ENCODE measurements around the gene ZNF639.
"Not testable (repeated sequence)": the region's sequence is repeated elsewhere in the genome, so short reads cannot be mapped to it uniquely, and the experiment has no call there.

The ZNF639 gene

GRCh38 chr3:179322286-179323196, at the start of gene ZNF639:
Gene ZNF639 (plus strand): TSS chr3:179323031. CDS start chr3:179328294, 5,263 bp downstream.
- peak; percentile 89 to 91 for DNase-seq

GRCh38 chr3:179274434-179274833, 48.4 kb upstream of the ZNF639 start:
- DNase-seq = not testable (repeated sequence)

- DNase-seq = no peak
Measured at GRCh38 chr3:179276001-179276400, 46.8 kb upstream of the ZNF639 start.

- no peak for DNase-seq
Measured at GRCh38 chr3:179276743-179277142, 46.1 kb upstream of the ZNF639 start.

- DNase-seq = no peak
Measured at GRCh38 chr3:179278151-179278550, 44.7 kb upstream of the ZNF639 start.

DNA sequence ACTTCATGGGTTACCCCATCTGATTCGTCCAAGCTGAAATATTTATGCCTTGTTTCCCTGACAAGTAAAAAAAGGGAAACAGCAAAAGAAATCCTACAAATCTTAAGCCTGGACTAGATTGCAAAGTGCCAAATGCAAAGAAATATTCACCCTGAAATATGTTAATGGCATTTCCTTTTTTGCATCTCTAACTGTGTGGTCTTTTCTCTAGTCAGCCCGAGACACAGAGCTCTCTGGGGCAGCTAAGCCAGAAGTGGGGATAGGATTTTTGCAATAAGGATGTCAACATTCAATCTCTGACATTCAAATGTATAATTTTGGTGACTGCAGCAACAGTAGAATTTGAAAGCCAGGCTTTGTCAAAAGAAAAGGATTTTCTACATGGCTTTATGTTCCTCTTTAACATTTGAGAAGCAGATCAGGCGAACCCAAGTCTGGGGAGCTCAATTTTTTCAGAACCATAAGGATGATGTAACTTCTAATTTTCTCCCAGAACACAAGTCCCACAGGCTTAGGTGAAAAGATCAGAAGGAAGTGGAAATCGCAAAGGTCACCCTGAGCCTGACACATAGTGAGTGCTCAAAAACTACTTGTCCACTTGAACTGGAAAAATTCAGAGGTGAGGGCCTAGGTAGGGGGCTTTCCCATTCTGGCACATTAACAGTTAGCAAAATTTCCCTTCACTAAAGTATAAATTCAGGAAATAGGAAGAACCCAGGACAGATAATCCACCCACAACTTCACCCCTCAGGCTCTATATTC, 43.7 kb upstream of the ZNF639 start:
- no peak for DNase-seq

GRCh38 chr3:179279837-179280236, 43.0 kb upstream of the ZNF639 start:
- no peak for DNase-seq

GRCh38 chr3:179281825-179282224, 41.0 kb upstream of the ZNF639 start:
- DNase-seq = no peak

- no peak for DNase-seq
Measured at GRCh38 chr3:179286331-179286730, 36.5 kb upstream of the ZNF639 start.

GRCh38 chr3:179288845-179289244, 34.0 kb upstream of the ZNF639 start:
- DNase-seq = no peak

- no peak for DNase-seq
Measured at GRCh38 chr3:179289295-179289694, 33.5 kb upstream of the ZNF639 start.

- no peak for DNase-seq
Measured at GRCh38 chr3:179292450-179292849, 30.4 kb upstream of the ZNF639 start.

GRCh38 chr3:179297971-179298725, 24.7 kb upstream of the ZNF639 start:
- no peak for DNase-seq

- DNase-seq = no peak
Measured at GRCh38 chr3:179299316-179299715, 23.5 kb upstream of the ZNF639 start.

DNA sequence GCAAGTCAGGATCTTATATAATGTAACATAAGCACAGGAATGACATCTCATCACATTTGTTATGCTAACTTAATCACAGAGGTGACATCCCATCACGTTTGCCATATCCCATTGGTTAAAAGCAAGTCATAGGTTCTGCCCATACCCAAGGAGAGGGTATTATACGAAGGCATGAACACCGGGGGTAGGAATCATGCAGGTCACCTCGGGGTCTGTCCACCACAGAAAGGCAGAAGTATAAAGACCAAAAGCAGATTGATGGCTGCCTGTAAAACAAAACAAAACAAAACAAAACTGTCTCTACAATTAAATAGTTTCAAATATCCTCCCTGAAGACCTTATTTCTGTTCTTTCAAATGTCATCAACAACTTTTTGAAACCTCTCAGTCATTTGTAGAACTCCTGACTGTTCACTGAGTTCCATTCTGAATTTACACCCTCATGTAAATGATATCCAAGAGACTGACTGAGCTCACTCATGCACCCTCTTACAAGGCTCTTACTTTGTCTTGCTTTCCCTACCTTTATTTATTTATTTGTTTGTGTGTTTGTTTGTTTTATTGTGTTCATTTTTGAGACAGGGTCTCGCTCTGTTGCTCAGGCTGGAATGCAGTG, 22.7 kb upstream of the ZNF639 start:
- DNase-seq = no peak

DNA sequence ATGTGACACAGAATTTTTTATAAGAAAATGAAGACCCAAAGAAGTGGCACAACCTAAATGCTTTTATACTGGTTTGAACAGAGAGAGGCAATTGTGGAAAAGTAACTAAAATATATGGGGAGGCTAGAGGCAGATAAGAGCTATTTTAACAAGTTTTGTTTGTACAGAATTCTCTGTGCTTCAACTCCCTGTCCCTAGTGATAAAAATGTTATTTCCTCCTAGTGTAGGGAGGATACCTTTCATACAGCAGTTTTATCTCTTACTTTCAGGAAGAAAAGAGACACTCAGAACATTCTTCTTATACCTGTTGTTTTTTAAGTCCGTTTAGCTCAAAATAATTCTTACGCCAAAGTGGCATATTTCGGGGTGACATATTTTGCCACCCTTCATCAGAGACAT, 21.2 kb upstream of the ZNF639 start:
- DNase-seq = no peak

- no peak for DNase-seq
Measured at GRCh38 chr3:179302111-179302510, 20.7 kb upstream of the ZNF639 start.

- DNase-seq = no peak
Measured at GRCh38 chr3:179304605-179305004, 18.2 kb upstream of the ZNF639 start.

DNA sequence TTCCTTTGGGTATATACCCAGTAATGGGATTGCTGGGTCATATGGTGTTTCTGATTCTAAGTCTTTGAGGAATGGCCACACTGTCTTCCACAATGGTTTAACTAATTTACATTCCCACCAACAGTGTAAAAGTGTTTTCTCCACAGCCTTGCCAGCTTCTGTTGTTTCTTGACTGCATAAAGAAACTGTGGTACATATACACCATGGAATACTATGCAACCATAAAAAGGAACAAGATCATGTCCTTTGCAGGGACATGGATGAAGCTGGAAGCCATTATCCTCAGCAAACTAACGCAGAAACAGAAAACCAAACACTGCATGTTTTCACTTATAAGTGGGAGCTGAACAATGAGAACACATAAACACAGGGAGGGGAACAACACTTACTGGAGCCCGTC, 15.5 kb upstream of the ZNF639 start:
- DNase-seq = not testable (repeated sequence)

DNA sequence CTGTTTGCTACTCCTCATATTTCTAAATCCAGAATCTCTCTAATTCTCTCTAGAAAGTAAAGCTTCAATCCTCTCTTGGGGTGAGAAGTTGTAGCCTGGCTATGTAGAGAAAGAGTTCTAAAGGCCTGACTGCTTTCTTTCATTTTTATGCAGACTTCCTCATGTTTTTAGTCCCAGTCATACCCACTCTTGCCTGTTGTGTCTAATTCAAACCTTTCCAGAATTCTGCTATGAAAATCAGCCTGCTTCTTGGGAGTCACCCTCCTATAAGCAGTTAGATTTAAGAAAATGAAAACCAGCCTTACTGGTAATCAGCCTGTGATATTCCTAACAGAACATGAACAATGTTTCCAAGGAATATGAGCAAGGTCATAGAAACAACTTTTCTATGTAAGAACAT, 14.8 kb upstream of the ZNF639 start:
- no peak for DNase-seq

DNA sequence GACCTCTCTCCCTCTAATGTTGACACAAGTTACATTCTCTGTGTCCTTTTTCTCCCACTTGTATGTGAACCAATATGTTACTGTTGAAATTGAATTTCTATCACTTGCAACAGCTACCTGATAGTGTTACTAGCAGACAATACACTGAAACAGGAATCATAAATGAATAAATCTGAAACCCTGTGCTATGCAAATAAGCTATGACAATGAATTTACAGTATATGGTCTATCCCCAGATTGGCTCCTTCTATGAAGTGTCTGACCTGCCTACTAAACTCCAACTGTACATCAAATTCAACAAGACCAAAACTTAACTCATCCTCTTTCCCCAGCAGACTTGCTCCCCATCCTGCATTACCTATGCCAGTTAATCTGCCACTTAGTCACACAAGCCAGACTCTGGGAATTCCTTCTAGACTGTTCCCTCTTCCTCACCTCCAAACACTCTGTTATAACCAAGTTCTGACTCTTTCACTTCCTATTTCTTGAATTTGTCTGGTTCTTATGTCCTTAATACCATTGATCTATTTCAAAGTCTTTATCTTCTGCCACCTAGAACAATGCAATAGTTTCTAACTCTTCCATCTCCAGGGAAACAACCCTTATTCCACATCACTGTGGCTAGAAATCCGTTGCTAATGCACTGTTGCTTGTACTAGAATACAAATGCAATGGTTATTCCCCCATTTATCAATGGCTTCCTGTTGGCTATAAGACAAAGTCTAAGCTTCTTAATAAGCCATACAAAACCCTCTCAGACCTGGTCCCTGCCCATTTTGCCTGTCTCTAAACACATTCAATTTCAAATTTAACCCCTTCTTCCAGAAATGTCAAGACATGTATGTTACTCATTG, 13.4 kb upstream of the ZNF639 start:
- no peak for DNase-seq

DNA sequence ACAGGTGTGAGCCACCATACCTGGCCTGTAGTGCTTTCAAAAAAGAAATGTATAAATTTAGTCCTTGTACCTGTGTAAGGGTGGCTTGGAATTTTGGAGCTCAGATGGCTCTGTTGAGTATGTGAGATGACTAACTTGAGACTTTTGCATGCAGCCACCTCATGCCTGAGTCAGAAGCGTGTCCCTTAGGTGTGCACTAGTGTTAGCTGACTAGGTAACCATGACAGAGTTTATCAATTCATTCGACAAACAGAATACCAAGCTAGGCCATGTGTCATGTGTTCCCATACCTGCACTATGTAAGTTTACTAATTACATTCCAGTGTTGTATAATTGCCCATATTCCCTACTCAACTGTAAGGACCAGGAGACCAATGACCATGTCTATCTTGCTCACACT, 4.0 kb upstream of the ZNF639 start:
- DNase-seq = no peak

Measured in CD4-positive, alpha-beta T cell treated with Interferon alpha-2 for 1 hour (primary cell).